Measurements from ENCODE around the gene ADCY7.

ADCY7 gene

GRCh38 chr16:50284131-50284911, 18.0 kb downstream of the ADCY7 start:
- DNase-seq = no peak

- no peak for DNase-seq
Measured at GRCh38 chr16:50285406-50286003, 19.2 kb downstream of the ADCY7 start.

GRCh38 chr16:50286681-50287080, 20.3 kb downstream of the ADCY7 start:
- no peak for DNase-seq

GRCh38 chr16:50288026-50288425, 21.7 kb downstream of the ADCY7 start:
- no peak for DNase-seq

GRCh38 chr16:50288920-50289319, 22.6 kb downstream of the ADCY7 start:
- no peak for DNase-seq

GRCh38 chr16:50289950-50290764, 23.8 kb downstream of the ADCY7 start:
- no peak for DNase-seq

- DNase-seq = no peak
Measured at GRCh38 chr16:50290856-50291255, 24.5 kb downstream of the ADCY7 start.

GRCh38 chr16:50291719-50292565, 25.6 kb downstream of the ADCY7 start:
- no peak for DNase-seq

- no peak for DNase-seq
Measured at GRCh38 chr16:50292566-50292948, 26.2 kb downstream of the ADCY7 start.

GRCh38 chr16:50293041-50293783, 26.9 kb downstream of the ADCY7 start:
- DNase-seq = no peak

GRCh38 chr16:50293994-50294855, 27.9 kb downstream of the ADCY7 start:
- DNase-seq = no peak

- DNase-seq = no peak
Measured at GRCh38 chr16:50294955-50295354, 28.6 kb downstream of the ADCY7 start.

- no peak for DNase-seq
Measured at GRCh38 chr16:50295541-50296132, 29.3 kb downstream of the ADCY7 start.

- DNase-seq = no peak
Measured at GRCh38 chr16:50296807-50297206, 30.5 kb downstream of the ADCY7 start.

GRCh38 chr16:50297301-50298074, 31.1 kb downstream of the ADCY7 start:
- DNase-seq = no peak

- no peak for DNase-seq
Measured at GRCh38 chr16:50298075-50298460, 31.7 kb downstream of the ADCY7 start.

- DNase-seq = no peak
Measured at GRCh38 chr16:50298591-50299507, 32.5 kb downstream of the ADCY7 start.

- DNase-seq = no peak
Measured at GRCh38 chr16:50299508-50300105, 33.3 kb downstream of the ADCY7 start.

All from bone marrow (tissue), 2 donors.